Activated CD4-positive, alpha-beta T cell treated with anti-CD3 and anti-CD28 coated beads for 36 hours (primary cell): Measurements from ENCODE around the gene EMC1. TPM values are rescaled to one million over a fixed set of nuclear protein-coding genes. Genes with fewer than 3 reads are reported as not detected.
A peak's percentile ranks its signal among the peaks of the same experiment; 100 is the strongest.
"Not testable (repeated sequence)": the region's sequence is repeated elsewhere in the genome, so short reads cannot be mapped to it uniquely, and the experiment has no call there.

ENCODE experiments used
- ATAC-seq: fragments of 200-7000 bp; cut with Tn5 transposase; one replicate; pipeline ENCODE4 v1.10.0; 2021; ENCODE audit warnings: mild to moderate bottlenecking, moderate library complexity
- CTCF ChIA-PET: fragments of 350-600 bp; sonication (Branson Sonifier 250); formaldehyde crosslinking; loops from one replicate; lab custom pipeline; 2021; ENCODE audit warnings: antibody characterized with exemption; lab: Charles Lee
- POLR2A ChIA-PET: fragments of 350-600 bp; sonication (Branson Sonifier 250); formaldehyde crosslinking; loops from one replicate; lab custom pipeline; 2021; ENCODE audit warnings: antibody characterized with exemption, inconsistent platforms; lab: Charles Lee
- DNase-seq: peaks from one replicate; pipeline ENCODE4 v3.0.0-alpha.2; 2020
- H3K27ac Mint-ChIP-seq: one replicate; pipeline ENCODE4 v1.8.0; 2021; ENCODE audit warnings: mixed read lengths
- H3K27me3 Mint-ChIP-seq: one replicate; pipeline ENCODE4 v1.8.0; 2021; ENCODE audit warnings: mixed read lengths
- H3K36me3 Mint-ChIP-seq: one replicate; pipeline ENCODE4 v1.8.0; 2021; ENCODE audit warnings: low read depth, mixed read lengths
- H3K4me1 Mint-ChIP-seq: one replicate; pipeline ENCODE4 v1.8.0; 2021; ENCODE audit warnings: mixed read lengths
- H3K4me3 Mint-ChIP-seq: one replicate; pipeline ENCODE4 v1.8.0; 2021; ENCODE audit warnings: mild to moderate bottlenecking, moderate library complexity, mixed read lengths
- H3K9me3 Mint-ChIP-seq: one replicate; pipeline ENCODE4 v1.8.0; 2021; ENCODE audit warnings: low read depth, mixed read lengths
- intact Hi-C, 2 experiments: fragments of 100-400 bp; cut with DNase I in 1 of 2; cut with micrococcal nuclease in 1 of 2; formaldehyde crosslinking; loops; one replicate each; pipeline versions ENCODE4 v1.14.2 to v1.15.1; 2022 to 2024; cut with DNase I, micrococcal nuclease
- total RNA-seq, 2 experiments: library from RNA; stranded (reverse); gene quantifications; one replicate each; pipeline ENCODE4 v1.2.3, GENCODE V29; 2021

The EMC1 gene
- total RNA-seq, result 10 to 100 TPM; 45.0 to 59.0 TPM

- Mint-ChIP-seq H3K36me3 (peaks cover 34% of the 10 kb centered on the region), H3K4me1 (peaks cover 45% of the 10 kb centered on the region), H3K4me3 (peak within 1 kb of the TSS; percentile 99), H3K27ac (peak within 1 kb of the TSS; percentile 96), H3K9me3 (no peaks in the 10 kb centered on the region), H3K27me3 (no peaks in the 10 kb centered on the region)
- ChIA-PET CTCF (interaction anchor here (0.6 to 1.3 kb wide), 7 partner anchors 10 to 402 kb away, joined by 3 to 4 read pairs (median 3); partner anchors contain the start of gene ALDH4A1), POLR2A (interaction anchor here (0.5 to 1.7 kb wide), 5 partner anchors 10 to 355 kb away, joined by 3 to 7 read pairs (median 4); a partner anchor contains a TSS)
- DNase-seq, result peak; percentile 94
- intact Hi-C loops, result loop anchor here (1.0 to 10.0 kb wide), 13 partner anchors 41 to 408 kb away; partner anchors contain the start of genes AKR7A2 (in 2 of the 2), SLC66A1 (in 2 of the 2), ALDH4A1 (in 1 of the 2) and CAPZB (in 1 of the 2)
- ATAC-seq, result peak; percentile 87
Measured at GRCh38 chr1:19251305-19252196, at the start of gene EMC1, which contains the start of gene MRTO4. TSS of gene EMC1 (minus strand) at chr1:19251524. CDS start at chr1:19251509, 15 bp downstream. TSS of gene MRTO4 (plus strand) at chr1:19251805. CDS start at chr1:19251836, 31 bp downstream.

GRCh38 chr1:19300211-19300610 is 48.9 kb upstream of the EMC1 start:
- no peaks in the 10 kb centered on the region for H3K27me3 Mint-ChIP-seq
- intact Hi-C loops, result no loop called here
- H3K4me1 Mint-ChIP-seq, result no peaks in the 10 kb centered on the region
- H3K27ac Mint-ChIP-seq, result no peak overlapping the region
- peaks cover 22% of the 10 kb centered on the region for H3K36me3 Mint-ChIP-seq
- POLR2A ChIA-PET, result no interaction called here
- DNase-seq (no peak), ATAC-seq (no peak)
- H3K4me3 Mint-ChIP-seq, result no peak overlapping the region
- CTCF ChIA-PET, result no interaction called here
- H3K9me3 Mint-ChIP-seq, result peaks cover 8% of the 10 kb centered on the region

GRCh38 chr1:19294638-19295037 is 43.3 kb upstream of the EMC1 start:
- Mint-ChIP-seq H3K4me1 (no peaks in the 10 kb centered on the region), H3K27me3 (peaks cover 4% of the 10 kb centered on the region), H3K4me3 (no peak overlapping the region), H3K36me3 (peaks cover 20% of the 10 kb centered on the region), H3K27ac (no peak overlapping the region), H3K9me3 (peaks cover 18% of the 10 kb centered on the region)
- ChIA-PET CTCF (interaction anchor here (1.5 kb wide), 1 partner anchor 42 kb away, joined by 3 read pairs; no protein-coding TSS in a partner anchor), POLR2A (no interaction called here)
- intact Hi-C loops, result no loop called here
- DNase-seq, result no peak
- ATAC-seq, result no peak

GRCh38 chr1:19289244-19289643 is 37.9 kb upstream of the EMC1 start:
- ATAC-seq (no peak), DNase-seq (no peak)
- intact Hi-C loops, result no loop called here
- POLR2A ChIA-PET, result no interaction called here
- Mint-ChIP-seq H3K27ac (no peak overlapping the region), H3K9me3 (peaks cover 1% of the 10 kb centered on the region), H3K4me3 (peak overlapping the region; percentile 23), H3K36me3 (peaks cover 9% of the 10 kb centered on the region), H3K4me1 (peaks cover 7% of the 10 kb centered on the region), H3K27me3 (peaks cover 15% of the 10 kb centered on the region)
- CTCF ChIA-PET, result interaction anchor here (1.2 kb wide), 1 partner anchor 362 kb away, joined by 3 read pairs; no protein-coding TSS in a partner anchor

- POLR2A ChIA-PET, H3K4me1 Mint-ChIP-seq, H3K36me3 Mint-ChIP-seq, H3K9me3 Mint-ChIP-seq, H3K27ac Mint-ChIP-seq: not testable (repeated sequence)
- CTCF ChIA-PET, result interaction anchor here (1.2 kb wide), 1 partner anchor 362 kb away, joined by 3 read pairs; no protein-coding TSS in a partner anchor
- peak; percentile 82 for DNase-seq
- Mint-ChIP-seq H3K27me3 (peaks cover 15% of the 10 kb centered on the region), H3K4me3 (peak within 1 kb of the TSS; percentile 36)
- peak; percentile 97 for ATAC-seq
- intact Hi-C loops, result loop anchor here in 1 of 2 experiments (1.0 kb wide), 1 partner anchor 24 kb away; the partner anchor contains the start of genes AKR7A2 and SLC66A1
Measured at GRCh38 chr1:19288324-19289241, 37.3 kb upstream of the EMC1 start, which contains the start of gene AKR7A3. TSS of gene AKR7A3 (minus strand) at chr1:19288770. CDS start at chr1:19288709, 61 bp downstream.

GRCh38 chr1:19287436-19288185 is 36.3 kb upstream of the EMC1 start:
- Mint-ChIP-seq H3K36me3 (peaks cover 9% of the 10 kb centered on the region), H3K27ac (no peak overlapping the region)
- POLR2A ChIA-PET, result interaction anchor here (0.6 kb wide), 1 partner anchor 441 kb away, joined by 3 read pairs; no protein-coding TSS in a partner anchor

GRCh38 chr1:19285807-19286206 is 34.5 kb upstream of the EMC1 start:
- H3K27ac Mint-ChIP-seq, H3K36me3 Mint-ChIP-seq, H3K4me1 Mint-ChIP-seq, ATAC-seq, DNase-seq, CTCF ChIA-PET, H3K9me3 Mint-ChIP-seq, H3K4me3 Mint-ChIP-seq, intact Hi-C loops: not testable (repeated sequence)
- H3K27me3 Mint-ChIP-seq, result peaks cover 15% of the 10 kb centered on the region
- POLR2A ChIA-PET, result interaction anchor here (0.6 kb wide), 1 partner anchor 420 kb away, joined by 8 read pairs; no protein-coding TSS in a partner anchor

More at GRCh38 chr1:19287436-19288185, 36.3 kb upstream of the EMC1 start:
- Mint-ChIP-seq H3K27me3 (peaks cover 15% of the 10 kb centered on the region), H3K9me3 (no peaks in the 10 kb centered on the region), H3K4me3 (peak overlapping the region; percentile 36), H3K4me1 (peaks cover 7% of the 10 kb centered on the region)
- ATAC-seq, result no peak
- DNase-seq, result no peak
- CTCF ChIA-PET, result no interaction called here
- intact Hi-C loops, result loop anchor here in 1 of 2 experiments (1.0 kb wide), 1 partner anchor 25 kb away; the partner anchor contains the start of genes AKR7A2 and SLC66A1

GRCh38 chr1:19285366-19285765 is 34.0 kb upstream of the EMC1 start:
- H3K4me3 Mint-ChIP-seq, ATAC-seq, CTCF ChIA-PET, H3K27ac Mint-ChIP-seq, intact Hi-C loops, DNase-seq, H3K4me1 Mint-ChIP-seq, H3K36me3 Mint-ChIP-seq, H3K9me3 Mint-ChIP-seq: not testable (repeated sequence)
- POLR2A ChIA-PET, result interaction anchor here (0.6 kb wide), 1 partner anchor 420 kb away, joined by 8 read pairs; no protein-coding TSS in a partner anchor
- H3K27me3 Mint-ChIP-seq, result peaks cover 15% of the 10 kb centered on the region

GRCh38 chr1:19284881-19285280 is 33.6 kb upstream of the EMC1 start:
- H3K4me1 Mint-ChIP-seq, result peaks cover 7% of the 10 kb centered on the region
- peaks cover 4% of the 10 kb centered on the region for H3K36me3 Mint-ChIP-seq
- ChIA-PET CTCF (no interaction called here), POLR2A (no interaction called here)
- intact Hi-C loops, result no loop called here
- DNase-seq, result no peak
- no peaks in the 10 kb centered on the region for H3K9me3 Mint-ChIP-seq
- H3K27ac Mint-ChIP-seq, result no peak overlapping the region
- peaks cover 14% of the 10 kb centered on the region for H3K27me3 Mint-ChIP-seq
- ATAC-seq, result no peak
- H3K4me3 Mint-ChIP-seq, result no peak overlapping the region

- POLR2A ChIA-PET, result interaction anchor here (0.9 kb wide), 1 partner anchor 9 kb away, joined by 4 read pairs; no protein-coding TSS in a partner anchor
- H3K36me3 Mint-ChIP-seq, result peaks cover 4% of the 10 kb centered on the region
- intact Hi-C loops, result no loop called here
- H3K4me1 Mint-ChIP-seq, result peaks cover 4% of the 10 kb centered on the region
- CTCF ChIA-PET, result interaction anchor here (1.3 kb wide), 1 partner anchor 10 kb away, joined by 3 read pairs; no protein-coding TSS in a partner anchor
- no peak overlapping the region for H3K4me3 Mint-ChIP-seq
- H3K27me3 Mint-ChIP-seq, result peaks cover 6% of the 10 kb centered on the region
- ATAC-seq (no peak), DNase-seq (no peak)
- no peak overlapping the region for H3K27ac Mint-ChIP-seq
- H3K9me3 Mint-ChIP-seq, result no peaks in the 10 kb centered on the region
Measured at GRCh38 chr1:19283891-19284290, 32.6 kb upstream of the EMC1 start.
